ENCODE measurements around the gene DMBT1.

DNA sequence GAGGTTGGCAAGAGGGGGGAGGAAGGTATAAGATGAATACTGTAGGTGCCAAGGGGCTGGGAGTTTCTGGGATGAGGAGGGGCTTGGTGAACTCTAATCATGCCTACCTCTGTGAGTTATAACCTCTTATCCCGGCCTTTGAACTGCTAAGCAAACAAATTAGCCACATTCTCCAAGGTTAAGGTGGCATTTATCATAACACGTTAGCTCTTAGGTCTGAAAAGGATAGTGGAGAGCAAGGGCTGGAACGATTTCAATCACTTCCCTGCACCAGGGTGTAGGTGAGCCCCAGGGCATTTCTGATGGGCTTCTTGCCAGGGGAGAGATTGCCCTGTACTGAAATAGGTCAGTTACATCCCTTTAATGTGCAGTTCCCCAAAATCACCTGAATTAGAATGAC is 28.6 kb upstream of the DMBT1 start:
- TF ChIP-seq, protein P1, sequence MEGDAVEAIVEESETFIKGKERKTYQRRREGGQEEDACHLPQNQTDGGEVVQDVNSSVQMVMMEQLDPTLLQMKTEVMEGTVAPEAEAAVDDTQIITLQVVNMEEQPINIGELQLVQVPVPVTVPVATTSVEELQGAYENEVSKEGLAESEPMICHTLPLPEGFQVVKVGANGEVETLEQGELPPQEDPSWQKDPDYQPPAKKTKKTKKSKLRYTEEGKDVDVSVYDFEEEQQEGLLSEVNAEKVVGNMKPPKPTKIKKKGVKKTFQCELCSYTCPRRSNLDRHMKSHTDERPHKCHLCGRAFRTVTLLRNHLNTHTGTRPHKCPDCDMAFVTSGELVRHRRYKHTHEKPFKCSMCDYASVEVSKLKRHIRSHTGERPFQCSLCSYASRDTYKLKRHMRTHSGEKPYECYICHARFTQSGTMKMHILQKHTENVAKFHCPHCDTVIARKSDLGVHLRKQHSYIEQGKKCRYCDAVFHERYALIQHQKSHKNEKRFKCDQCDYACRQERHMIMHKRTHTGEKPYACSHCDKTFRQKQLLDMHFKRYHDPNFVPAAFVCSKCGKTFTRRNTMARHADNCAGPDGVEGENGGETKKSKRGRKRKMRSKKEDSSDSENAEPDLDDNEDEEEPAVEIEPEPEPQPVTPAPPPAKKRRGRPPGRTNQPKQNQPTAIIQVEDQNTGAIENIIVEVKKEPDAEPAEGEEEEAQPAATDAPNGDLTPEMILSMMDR (IDR thresholded peaks at IDR 0.05) = no peak
- TF ChIP-seq POLR2AphosphoS5 (IDR thresholded peaks at IDR 0.05) = no peak
